AG04450 (cell line): ENCODE results near the gene TNIK. TPM values are rescaled to one million over a fixed set of nuclear protein-coding genes. Genes with fewer than 3 reads are reported as not detected.
A peak's percentile ranks its signal among the peaks of the same experiment; 100 is the strongest.

Experiments used
- CTCF ChIA-PET: fragments of 300-600, 350-600 bp; formaldehyde crosslinking; extraction: SDS; loops from one replicate; lab custom pipeline; 2022; ENCODE audit warnings: antibody characterized with exemption, inconsistent platforms; lab: Charles Lee
- POLR2A ChIA-PET: fragments of 350-600 bp; formaldehyde crosslinking; extraction: SDS; loops from one replicate; lab custom pipeline; 2021; ENCODE audit warnings: antibody characterized with exemption, inconsistent platforms; lab: Yijun Ruan, JAX
- DNase-seq: peaks from one replicate; pipeline ENCODE4 v3.0.0-alpha.2; 2011; ENCODE audit warnings: low read depth, low spot score
- H3K27ac ChIP-seq: one replicate; pipeline ENCODE4 v1.5.1; 2012; ENCODE audit warnings: low read depth, low read length, control low read depth
- H3K27me3 ChIP-seq: one replicate; pipeline ENCODE4 v1.6.0; 2012; ENCODE audit warnings: low read length; ENCODE audit not compliant: control insufficient read depth, insufficient read depth
- H3K4me3 ChIP-seq: 2 replicates; pipeline ENCODE4 v1.5.1; 2011; ENCODE audit warnings: mild to moderate bottlenecking, low read depth, low read length, control low read depth
- H3K9me3 ChIP-seq: 2 replicates; pipeline ENCODE4 v1.5.1; 2012; ENCODE audit warnings: low read length; ENCODE audit not compliant: control insufficient read depth, insufficient read depth
- CTCF ChIP-seq: IDR thresholded peaks from 2 replicates; pipeline ENCODE4 v1.5.1; 2011; ENCODE audit warnings: low read depth, low read length, control low read depth, inconsistent platforms
- polyA plus RNA-seq: library from polyadenylated mRNA; depleted of rRNA; stranded (reverse); fragments of >200 nt; gene quantifications from 2 replicates; pipeline ENCODE4 v1.2.3, GENCODE V29; 2011

TNIK gene
- polyA plus RNA-seq, 1 experiment, result 9.0 TPM

GRCh38 chr3:171116365-171116764 is 343.8 kb downstream of the TNIK start:
- H3K27me3 ChIP-seq, result no peaks in the 10 kb centered on the region
- ChIA-PET CTCF (no interaction called here), POLR2A (no interaction called here)
- no peak overlapping the region for H3K27ac ChIP-seq
- H3K4me3 ChIP-seq, result no peak overlapping the region
- DNase-seq, result no peak
- H3K9me3 ChIP-seq, result no peaks in the 10 kb centered on the region
- no peak for TF ChIP-seq CTCF

DNA sequence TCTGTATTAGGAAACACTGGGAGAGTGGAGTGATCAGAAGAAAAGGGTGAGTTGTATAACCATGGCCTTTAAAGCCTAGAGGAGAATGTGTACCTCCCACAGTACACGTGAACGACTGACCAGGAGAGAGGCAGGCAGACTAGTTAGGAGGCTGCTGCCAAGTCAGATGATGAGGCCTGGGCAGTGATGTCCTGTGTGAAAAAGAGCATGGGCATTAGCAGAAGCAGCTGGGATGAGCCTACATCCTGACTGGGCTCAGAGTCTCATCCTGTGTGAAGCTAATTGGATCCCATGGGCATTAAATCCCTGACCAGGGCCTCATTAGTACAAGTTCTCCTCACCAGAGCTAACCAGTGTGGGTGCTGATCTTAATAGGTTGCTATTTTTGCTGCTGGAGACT is 344.5 kb downstream of the TNIK start:
- no peak for TF ChIP-seq CTCF
- no peak overlapping the region for H3K27ac ChIP-seq
- no peaks in the 10 kb centered on the region for H3K27me3 ChIP-seq
- CTCF ChIA-PET, result no interaction called here
- H3K4me3 ChIP-seq, result no peak overlapping the region
- no peaks in the 10 kb centered on the region for H3K9me3 ChIP-seq
- DNase-seq, result no peak
- POLR2A ChIA-PET, result no interaction called here

DNA sequence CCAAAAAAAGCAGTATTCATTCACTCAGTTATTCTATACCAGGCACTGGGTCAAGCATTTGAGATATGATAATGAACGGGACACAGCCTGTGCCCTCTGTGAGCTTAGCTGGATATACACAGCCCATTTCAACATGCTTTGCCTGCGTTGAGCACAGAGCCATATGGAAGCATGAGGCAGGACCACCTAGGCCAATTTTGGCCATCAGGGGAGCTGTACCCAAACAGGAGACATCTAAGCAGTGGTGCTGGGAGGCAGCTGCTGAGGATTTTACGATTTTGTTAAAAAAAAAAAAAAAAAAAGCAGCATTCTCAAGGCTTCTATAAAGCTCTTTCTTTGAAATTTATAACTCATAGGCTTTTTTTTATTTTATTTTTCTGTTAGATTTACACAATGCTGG is 346.5 kb downstream of the TNIK start:
- ChIA-PET POLR2A (no interaction called here), CTCF (interaction anchor here (0.6 kb wide), 1 partner anchor 149 kb away, joined by 7 read pairs; no protein-coding TSS in a partner anchor)
- no peak for DNase-seq
- no peaks in the 10 kb centered on the region for H3K27me3 ChIP-seq
- H3K9me3 ChIP-seq, result no peaks in the 10 kb centered on the region
- peak; percentile 27; the same call in 1 of the 2 replicates for TF ChIP-seq CTCF
- H3K4me3 ChIP-seq, result no peak overlapping the region
- H3K27ac ChIP-seq, result no peak overlapping the region

DNA sequence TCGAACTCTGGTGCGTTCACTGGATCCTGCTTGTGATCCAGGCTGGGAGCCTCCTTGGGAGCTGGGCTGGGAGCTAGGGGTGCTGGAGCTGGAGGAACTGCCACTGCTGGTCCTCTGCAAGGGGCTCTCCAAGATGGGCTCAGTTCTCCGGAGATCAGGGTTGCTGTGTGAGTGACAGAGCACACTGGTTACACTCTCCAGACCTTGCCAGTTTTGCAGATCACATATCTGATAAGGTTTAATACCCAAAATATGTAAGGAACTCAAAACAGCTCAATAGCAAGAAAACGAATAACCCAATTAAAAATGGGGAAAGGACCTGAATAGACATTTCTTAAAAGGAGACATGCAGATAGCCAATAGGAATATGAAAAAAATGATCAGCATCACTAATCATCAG is 349.5 kb downstream of the TNIK start:
- POLR2A ChIA-PET, result no interaction called here

DNA sequence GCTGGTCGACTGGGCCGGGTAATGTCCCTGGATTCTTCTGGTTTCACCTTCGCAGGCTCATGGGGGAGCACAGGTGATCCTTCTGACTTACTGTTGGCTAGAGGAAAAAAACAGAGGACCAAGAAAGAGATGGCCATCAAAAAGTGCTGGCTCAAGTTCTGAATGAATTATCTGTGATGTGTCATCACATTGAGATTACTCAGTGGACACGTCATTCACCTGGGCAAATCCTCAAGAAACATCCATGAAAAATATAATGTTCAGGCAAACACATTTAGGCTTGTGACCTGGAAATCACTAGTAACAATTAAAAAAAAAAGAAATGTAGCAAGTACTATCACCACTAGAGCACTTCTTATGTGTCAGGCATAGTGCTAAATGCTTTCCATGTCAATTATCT is 352.1 kb downstream of the TNIK start:
- no peak for TF ChIP-seq CTCF
- Histone ChIP-seq H3K9me3 (no peaks in the 10 kb centered on the region), H3K4me3 (no peak overlapping the region), H3K27me3 (no peaks in the 10 kb centered on the region), H3K27ac (no peak overlapping the region)
- ChIA-PET CTCF (interaction anchor here (1.1 kb wide), 1 partner anchor 58 kb away, joined by 3 read pairs; no protein-coding TSS in a partner anchor), POLR2A (no interaction called here)
- no peak for DNase-seq

More for the DNA sequence above, 349.5 kb downstream of the TNIK start:
- CTCF ChIA-PET, result no interaction called here
- no peak for TF ChIP-seq CTCF
- DNase-seq, result no peak
- no peaks in the 10 kb centered on the region for H3K9me3 ChIP-seq
- no peak overlapping the region for H3K27ac ChIP-seq
- no peak overlapping the region for H3K4me3 ChIP-seq
- H3K27me3 ChIP-seq, result no peaks in the 10 kb centered on the region
